Activated CD4-positive, CD25-positive, alpha-beta regulatory T cell treated with anti-CD3 and anti-CD28 coated beads, Interleukin-2, amount 50 U/mL, for 24 hours (primary cell): ENCODE measurements around the gene GLTP.
"Not testable (repeated sequence)": the region's sequence is repeated elsewhere in the genome, so short reads cannot be mapped to it uniquely, and the experiment has no call there.

Experiments used
- ATAC-seq, 2 donors: fragments of 150-1000 bp; cut with Tn5 transposase; one replicate each; pipeline ENCODE4 v1.10.0; 2021; ENCODE audit warnings: mild to moderate bottlenecking in 1 of 2, moderate library complexity in 1 of 2

The GLTP gene

GRCh38 chr12:109900752-109901580 lies 20.6 kb upstream of the GLTP start:
- peak; percentile 5 to 14 for ATAC-seq

GRCh38 chr12:109899783-109900751 lies 19.7 kb upstream of the GLTP start, which contains the start of gene TCHP:
Gene TCHP, plus strand, starts transcription at chr12:109900274. Its CDS starts 2,753 bp downstream, at chr12:109903027.
- ATAC-seq: peak; percentile 85

- ATAC-seq: not testable (repeated sequence)
Measured at GRCh38 chr12:109899345-109899744, 19.0 kb upstream of the GLTP start.

- ATAC-seq: no peak
Measured at GRCh38 chr12:109897029-109897428, 16.7 kb upstream of the GLTP start.

GRCh38 chr12:109896188-109896587 lies 15.8 kb upstream of the GLTP start:
- ATAC-seq: no peak

GRCh38 chr12:109894939-109895338 lies 14.6 kb upstream of the GLTP start:
- no peak for ATAC-seq

- no peak for ATAC-seq
Measured at GRCh38 chr12:109893261-109893995, 13.1 kb upstream of the GLTP start.

GRCh38 chr12:109892748-109893147 lies 12.4 kb upstream of the GLTP start:
- peak; percentile 25 to 31 for ATAC-seq

- no peak for ATAC-seq
Measured at GRCh38 chr12:109892165-109892715, 11.9 kb upstream of the GLTP start.

GRCh38 chr12:109891731-109892130 lies 11.4 kb upstream of the GLTP start:
- not testable (repeated sequence) for ATAC-seq

GRCh38 chr12:109890620-109891170 lies 10.4 kb upstream of the GLTP start:
- no peak for ATAC-seq

GRCh38 chr12:109888179-109889020 lies 8.1 kb upstream of the GLTP start:
- peak; percentile 90 to 92 for ATAC-seq

- no peak for ATAC-seq
Measured at GRCh38 chr12:109885616-109886015, 5.3 kb upstream of the GLTP start.

- no peak for ATAC-seq
Measured at GRCh38 chr12:109883461-109883860, 3.1 kb upstream of the GLTP start.

- ATAC-seq: no peak
Measured at GRCh38 chr12:109881752-109882151, 1.4 kb upstream of the GLTP start.

- no peak for ATAC-seq
Measured at GRCh38 chr12:109880938-109881337, 597 bp upstream of the GLTP start.

- ATAC-seq: no peak
Measured at GRCh38 chr12:109879351-109880042, 844 bp downstream of the GLTP start.

GRCh38 chr12:109878749-109879148 lies 1.6 kb downstream of the GLTP start:
- no peak for ATAC-seq

- no peak for ATAC-seq
Measured at GRCh38 chr12:109878247-109878625, 2.1 kb downstream of the GLTP start.

GRCh38 chr12:109877504-109878246 lies 2.7 kb downstream of the GLTP start:
- ATAC-seq: no peak
